ENCODE measurements around the gene EFNB2.

- TF ChIP-seq SPI1 (IDR thresholded peaks at IDR 0.05; ENCODE audit: borderline replicate concordance, low read depth) (no peak), CTCF (IDR thresholded peaks at IDR 0.05; ENCODE audit: insufficient read depth, low read length) (no peak), REST (IDR thresholded peaks at IDR 0.05; ENCODE audit: insufficient replicate concordance, low read depth) (no peak), POLR2AphosphoS5 (IDR thresholded peaks at IDR 0.05; ENCODE audit: low read depth) (no peak), GABPA (IDR thresholded peaks at IDR 0.05; ENCODE audit: low read depth) (no peak)
Observed at GRCh38 chr13:106491463-106491862, 44.0 kb downstream of the EFNB2 start.

Data from HL-60 (cell line).